NCI-H1105 treated with DMSO at 0.1 percent for 48 hours (cell line): ENCODE measurements around the gene CDKN2AIPNL.

Source experiments
- DNase-seq: peaks from one replicate; lab custom pipeline; 2025; lab: John Stamatoyannopoulos, UW

The CDKN2AIPNL gene

GRCh38 chr5:134411546-134412266, at the start of gene CDKN2AIPNL:
Gene CDKN2AIPNL (minus strand): TSS chr5:134411881. CDS start chr5:134411854, 27 bp downstream.
- DNase-seq: peak; percentile 76

GRCh38 chr5:134460551-134460950, 48.9 kb upstream of the CDKN2AIPNL start:
- no peak for DNase-seq

- no peak for DNase-seq
Observed at GRCh38 chr5:134459491-134459890, 47.8 kb upstream of the CDKN2AIPNL start.

GRCh38 chr5:134459010-134459403, 47.3 kb upstream of the CDKN2AIPNL start:
- DNase-seq: no peak

- no peak for DNase-seq
Observed at GRCh38 chr5:134458234-134459009, 46.7 kb upstream of the CDKN2AIPNL start.

GRCh38 chr5:134457801-134458200, 46.1 kb upstream of the CDKN2AIPNL start:
- no peak for DNase-seq

- DNase-seq: no peak
Observed at GRCh38 chr5:134456825-134457224, 45.1 kb upstream of the CDKN2AIPNL start.

GRCh38 chr5:134455466-134455865, 43.8 kb upstream of the CDKN2AIPNL start:
- no peak for DNase-seq

- DNase-seq: no peak
Observed at GRCh38 chr5:134453016-134453415, 41.3 kb upstream of the CDKN2AIPNL start.

GRCh38 chr5:134451936-134452505, 40.3 kb upstream of the CDKN2AIPNL start:
- DNase-seq: no peak

- DNase-seq: no peak
Observed at GRCh38 chr5:134451225-134451935, 39.7 kb upstream of the CDKN2AIPNL start.

- DNase-seq: no peak
Observed at GRCh38 chr5:134450374-134450773, 38.7 kb upstream of the CDKN2AIPNL start.

- DNase-seq: no peak
Observed at GRCh38 chr5:134449167-134449566, 37.5 kb upstream of the CDKN2AIPNL start.

GRCh38 chr5:134447815-134448520, 36.3 kb upstream of the CDKN2AIPNL start:
- DNase-seq: no peak

- DNase-seq: no peak
Observed at GRCh38 chr5:134446938-134447337, 35.3 kb upstream of the CDKN2AIPNL start.

- no peak for DNase-seq
Observed at GRCh38 chr5:134445856-134446818, 34.5 kb upstream of the CDKN2AIPNL start.

- DNase-seq: no peak
Observed at GRCh38 chr5:134444941-134445471, 33.3 kb upstream of the CDKN2AIPNL start.

GRCh38 chr5:134440201-134440755, 28.6 kb upstream of the CDKN2AIPNL start:
- no peak for DNase-seq

- DNase-seq: peak; percentile 71
Observed at GRCh38 chr5:134439210-134439654, 27.6 kb upstream of the CDKN2AIPNL start.

GRCh38 chr5:134438721-134439123, 27.0 kb upstream of the CDKN2AIPNL start:
- DNase-seq: no peak
